IPS-NIHi7 (cell line): Measurements from ENCODE around the gene SND1.

ENCODE experiments used
- DNase-seq: peaks from one replicate; pipeline ENCODE4 v3.0.0; 2012; ENCODE audit warnings: mixed read lengths; ENCODE audit errors: extremely low spot score

SND1 gene

DNA sequence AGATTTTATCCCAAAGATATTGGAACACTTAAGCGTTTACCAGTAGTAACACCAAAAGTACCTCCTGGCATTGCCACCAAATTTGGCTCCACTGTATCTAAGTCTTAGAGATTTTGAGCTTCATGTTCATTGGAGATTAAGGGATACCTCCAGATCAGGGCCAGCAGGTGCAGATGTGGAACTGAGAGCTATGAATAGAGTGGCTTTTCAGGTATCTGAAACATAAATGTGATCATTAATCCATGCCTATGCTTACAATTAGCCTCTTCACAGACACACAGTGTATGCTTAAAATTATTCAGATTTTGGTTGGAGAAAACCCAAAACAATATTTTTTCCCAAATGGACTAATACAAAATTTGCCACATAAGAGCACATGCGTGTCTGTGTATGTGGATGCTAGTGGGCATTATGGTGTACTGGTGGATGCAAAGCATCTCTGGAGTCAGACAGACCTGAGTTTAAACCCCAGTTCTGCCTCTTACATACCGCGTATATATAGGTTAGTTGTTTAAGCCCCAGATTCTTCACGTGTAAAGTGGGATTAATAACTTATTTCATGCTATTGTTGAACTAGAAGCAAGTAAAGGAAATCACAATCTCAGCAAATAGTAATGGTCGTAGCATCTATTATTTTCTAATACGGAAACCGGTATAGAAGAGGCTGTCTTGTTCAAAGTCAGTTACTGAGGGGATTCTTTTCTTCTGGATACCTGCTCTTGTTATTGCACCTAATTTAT lies 386.1 kb downstream of the SND1 start:
- DNase-seq = no peak

DNA sequence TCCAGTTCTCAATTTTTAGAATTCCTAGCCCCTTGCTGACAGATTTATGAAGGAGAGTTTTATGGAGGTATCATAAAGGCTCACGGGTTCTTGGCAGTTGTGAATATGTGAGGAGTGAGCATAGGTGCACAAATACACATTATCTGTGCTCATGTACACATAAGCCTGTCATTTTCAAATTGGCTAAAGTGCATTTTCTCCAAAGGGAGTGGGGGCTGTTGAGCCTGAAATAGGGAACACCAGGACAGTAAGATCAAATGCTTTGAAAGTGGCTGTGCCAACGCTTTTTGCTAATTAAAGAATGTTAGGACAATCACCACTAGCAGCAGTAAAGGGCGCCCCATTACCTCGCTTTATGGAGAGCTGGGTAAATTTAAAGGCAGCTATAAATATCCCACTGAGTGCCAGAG lies 387.6 kb downstream of the SND1 start:
- DNase-seq = no peak

DNA sequence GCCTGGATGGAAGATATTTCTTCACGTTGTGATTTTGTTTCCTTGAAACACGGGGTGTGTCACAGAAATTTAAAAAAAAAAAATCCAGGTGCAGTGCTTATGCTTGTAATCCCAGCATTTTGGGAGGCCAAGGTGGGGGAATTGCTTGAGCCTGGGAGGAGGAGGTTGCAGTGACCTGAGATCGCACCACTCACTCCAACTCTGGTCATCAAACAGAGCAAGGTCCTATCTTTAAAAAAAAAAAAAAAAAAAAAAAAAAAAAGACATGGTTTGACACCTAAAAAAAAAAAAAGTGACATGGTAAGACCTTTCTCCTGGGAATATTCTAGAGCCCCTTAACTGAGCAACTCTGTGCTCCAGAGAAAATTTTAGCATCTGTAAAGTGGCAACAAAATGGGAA lies 388.2 kb downstream of the SND1 start:
- DNase-seq = no peak

DNA sequence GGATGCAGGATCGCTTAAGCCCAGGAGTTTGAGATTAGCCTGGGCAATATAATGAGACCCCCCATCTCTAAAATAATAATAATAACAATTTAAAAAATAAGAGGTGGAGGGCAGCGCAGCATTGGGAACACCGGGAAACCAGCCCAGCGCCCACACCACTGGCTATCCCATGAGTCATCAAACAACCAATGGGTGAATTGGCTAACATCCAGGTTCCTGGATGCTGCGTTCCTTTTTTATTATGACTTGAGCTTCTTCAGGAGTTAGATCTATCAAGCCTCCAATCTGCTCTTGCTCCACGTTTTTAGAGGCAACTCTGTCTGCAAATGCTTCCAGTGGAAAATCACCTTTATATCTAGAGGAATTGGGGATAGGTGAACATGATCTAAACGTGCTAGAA lies 389.2 kb downstream of the SND1 start:
- DNase-seq = no peak

DNA sequence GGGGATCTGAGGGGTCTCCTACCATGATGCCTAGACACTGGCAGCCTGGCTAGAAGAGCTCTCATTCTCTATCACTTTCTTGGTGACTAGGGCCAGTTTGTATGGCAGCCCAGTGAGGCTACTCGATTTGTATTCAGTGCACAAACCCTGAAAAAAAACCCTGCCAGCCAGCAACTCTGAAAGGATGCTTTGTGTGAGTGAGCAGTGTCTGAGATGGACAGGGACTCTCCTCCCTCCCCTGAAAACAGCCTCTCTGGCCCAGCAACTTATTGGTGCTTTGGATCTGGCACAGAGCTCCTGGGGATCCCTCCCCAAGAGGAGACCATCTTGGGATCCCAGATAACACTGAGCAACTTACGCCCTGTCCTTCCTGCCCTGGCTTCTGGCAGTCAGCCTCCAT lies 390.0 kb downstream of the SND1 start:
- DNase-seq = no peak

DNA sequence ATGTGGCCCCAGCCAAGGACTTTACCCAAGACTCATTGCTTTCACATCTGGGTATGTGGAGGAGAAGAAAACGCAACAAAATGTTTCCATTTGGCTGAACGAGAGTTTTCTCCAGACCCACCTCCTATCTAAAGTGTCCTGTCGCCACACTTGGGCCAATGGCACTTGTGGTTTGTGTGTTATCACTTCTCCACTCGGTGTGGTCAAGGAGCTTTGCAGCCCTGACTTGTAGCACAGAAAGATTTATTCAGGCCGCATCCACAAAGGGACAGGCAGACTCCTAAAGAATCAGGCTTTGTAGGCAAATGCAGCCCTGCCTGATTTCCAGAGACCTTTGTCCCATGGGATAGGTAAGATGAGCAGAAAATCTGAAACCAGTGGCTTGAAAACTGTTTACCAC lies 392.1 kb downstream of the SND1 start:
- DNase-seq = no peak

DNA sequence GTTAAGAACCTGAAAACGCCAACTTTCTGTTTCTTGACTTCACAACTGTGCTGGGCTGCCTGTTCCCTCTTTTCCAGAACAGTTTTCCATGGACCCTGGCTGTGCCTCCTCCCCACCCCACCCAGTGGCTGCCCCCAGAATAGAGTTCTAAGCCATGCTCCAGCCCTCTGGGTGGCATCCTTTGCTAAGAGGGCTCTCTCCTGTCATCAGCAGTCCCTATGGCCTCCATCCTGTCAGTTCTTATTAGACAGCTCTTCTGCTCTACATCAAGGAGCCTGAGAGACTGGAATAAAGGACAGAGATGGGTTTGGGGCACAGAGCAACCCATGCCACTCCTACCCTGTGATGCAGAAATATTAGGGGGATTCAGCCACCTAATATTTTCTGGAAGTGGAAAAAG lies 393.2 kb downstream of the SND1 start:
- no peak for DNase-seq

DNA sequence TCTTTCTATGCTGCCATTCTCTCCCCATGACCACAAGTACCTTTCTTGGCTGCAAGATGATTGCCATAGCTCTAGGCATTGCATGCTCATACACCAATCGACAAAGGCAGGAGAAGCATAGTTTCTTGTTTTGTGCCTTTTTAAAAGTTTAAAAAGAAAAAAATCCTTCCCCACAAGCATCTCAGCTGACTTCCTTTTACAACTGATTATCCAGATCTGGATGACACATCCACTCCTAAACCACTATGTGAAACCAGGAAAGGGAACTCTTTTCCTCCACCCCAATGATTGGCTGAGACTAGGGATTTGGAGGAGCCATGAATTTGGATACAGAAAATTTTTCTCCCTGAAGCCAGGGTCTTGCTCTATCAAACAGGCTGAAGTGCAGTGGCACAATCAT lies 393.8 kb downstream of the SND1 start:
- no peak for DNase-seq

DNA sequence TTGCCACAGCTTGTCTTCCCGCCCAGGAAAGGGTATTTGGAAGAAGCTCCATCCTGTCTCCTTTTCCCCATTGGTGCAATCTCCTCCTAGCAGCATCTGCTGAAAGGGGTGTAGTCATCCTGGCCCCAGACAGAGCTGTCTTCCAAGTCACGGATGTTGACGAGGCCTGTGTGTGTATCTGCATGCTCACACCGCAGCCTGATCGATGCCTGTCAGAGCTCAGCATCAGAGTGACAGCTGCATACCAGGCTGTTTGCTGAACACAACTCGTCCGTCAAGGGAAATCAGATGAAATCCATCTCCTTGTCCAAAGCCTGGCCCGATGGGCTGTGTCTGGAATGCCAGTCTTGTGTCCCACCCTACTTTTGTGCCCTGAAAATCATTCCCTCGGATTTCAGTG lies 400.4 kb downstream of the SND1 start:
- no peak for DNase-seq

DNA sequence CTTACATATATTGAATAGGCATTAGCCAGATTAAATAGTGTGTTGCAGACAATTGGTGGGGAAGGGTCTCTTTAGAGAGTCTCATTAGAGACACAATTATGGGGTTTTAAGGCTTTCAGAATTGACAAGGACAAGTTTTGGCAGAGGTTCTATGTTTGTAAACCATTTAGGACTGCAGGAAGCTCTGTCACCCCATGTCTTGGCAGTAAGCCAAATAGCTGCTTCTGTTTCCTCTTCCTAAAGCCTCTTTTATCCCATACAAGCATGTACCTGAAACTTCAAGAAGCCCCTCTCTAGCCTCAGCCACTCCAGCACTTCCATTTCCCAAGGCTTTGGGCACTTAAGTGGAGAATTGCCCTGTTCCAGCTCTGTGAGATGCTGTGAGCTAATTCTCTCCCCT lies 401.0 kb downstream of the SND1 start:
- no peak for DNase-seq

DNA sequence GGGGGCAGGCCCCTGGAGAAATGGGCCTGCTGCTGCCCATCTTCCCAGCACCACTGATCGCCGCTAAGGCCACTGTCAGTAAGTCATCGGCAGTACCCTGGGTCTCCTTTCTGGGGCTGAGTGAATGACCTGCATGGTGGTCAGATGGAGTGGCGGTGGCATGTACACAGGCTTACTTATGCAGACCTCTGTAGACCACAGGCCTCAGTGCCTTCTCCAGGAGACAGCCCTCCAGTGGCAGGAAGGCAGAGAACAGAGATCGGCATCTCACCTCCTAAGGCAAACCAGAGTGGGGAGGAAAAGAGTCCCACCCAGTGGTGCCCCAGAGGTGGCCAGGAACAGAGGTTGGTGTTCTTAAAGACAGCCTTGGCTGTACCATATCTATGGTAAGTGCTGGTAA lies 402.0 kb downstream of the SND1 start:
- no peak for DNase-seq

DNA sequence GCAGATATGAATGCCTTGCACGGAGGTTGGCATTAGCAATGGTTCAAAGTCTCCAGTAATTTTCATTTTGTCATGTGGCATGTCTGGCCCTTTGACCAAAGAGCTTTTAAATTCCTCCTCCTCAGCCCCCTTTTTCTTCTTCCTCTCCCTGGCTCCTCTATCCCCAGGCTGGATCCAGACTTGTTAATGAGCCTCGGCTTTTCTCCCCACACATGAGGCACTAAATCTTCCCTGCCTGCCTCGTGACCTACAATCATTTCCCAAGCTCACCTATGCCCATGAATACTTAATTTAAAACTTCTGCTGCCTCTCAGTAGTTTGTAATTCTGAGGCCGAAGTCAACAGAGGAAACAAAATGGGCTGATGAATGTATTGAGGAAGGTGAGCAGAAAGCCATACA lies 402.5 kb downstream of the SND1 start:
- DNase-seq = no peak

DNA sequence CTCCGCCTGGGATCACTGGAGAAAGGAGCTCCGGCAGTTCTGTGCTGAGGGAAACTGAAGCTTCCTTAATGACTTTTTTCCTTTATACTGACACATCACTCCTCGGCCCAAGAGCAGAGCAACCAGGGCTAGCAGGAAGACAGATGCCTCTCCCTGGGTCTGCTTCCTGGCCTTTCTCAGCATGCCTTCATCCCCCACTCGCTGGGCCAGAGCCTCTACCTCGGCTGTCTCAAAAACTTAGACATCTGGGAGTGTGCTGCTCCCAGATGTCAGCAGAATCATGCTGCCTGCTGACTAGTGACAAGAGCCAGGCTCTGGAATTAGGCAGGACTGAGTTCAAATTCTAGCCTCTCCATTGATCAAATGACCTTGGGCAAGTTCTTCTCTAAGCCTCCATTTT lies 403.6 kb downstream of the SND1 start:
- no peak for DNase-seq

DNA sequence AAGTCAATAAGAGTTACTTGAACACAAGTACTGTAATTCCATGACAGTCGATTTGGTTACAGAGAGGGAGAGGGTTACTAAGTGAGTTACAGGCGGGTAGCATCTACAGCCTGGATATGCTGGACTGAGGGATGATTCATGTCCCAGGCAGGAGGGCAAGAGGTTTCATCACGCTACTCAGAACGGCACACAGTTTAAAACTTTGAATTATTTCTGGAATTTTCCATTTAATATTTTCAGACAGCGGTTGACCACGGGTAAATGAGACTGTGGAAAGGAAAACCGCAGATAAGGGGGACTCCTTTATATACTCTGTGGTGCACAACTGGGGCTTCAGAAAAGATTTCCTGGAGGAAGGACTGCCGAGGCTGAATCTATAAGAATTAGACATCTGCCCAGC lies 404.9 kb downstream of the SND1 start:
- no peak for DNase-seq

DNA sequence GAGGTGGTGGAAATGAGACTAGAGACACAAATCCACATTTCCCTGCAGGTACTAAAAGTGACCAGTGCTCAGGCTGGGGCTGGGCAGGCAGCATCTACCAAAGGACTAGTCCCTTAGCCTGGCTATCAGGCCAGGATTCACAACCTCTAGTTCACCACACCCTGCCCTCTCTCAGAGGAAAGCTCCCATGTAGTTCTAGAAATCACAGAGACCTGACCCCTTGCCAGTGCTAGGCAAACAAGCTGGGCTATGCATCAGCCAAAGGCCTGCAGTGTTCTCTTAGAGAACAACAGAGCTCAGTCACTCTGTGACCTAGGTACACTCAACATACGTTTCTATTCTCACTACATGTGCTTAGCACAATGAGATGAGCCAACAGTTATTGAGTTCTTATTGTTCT lies 405.9 kb downstream of the SND1 start:
- no peak for DNase-seq

DNA sequence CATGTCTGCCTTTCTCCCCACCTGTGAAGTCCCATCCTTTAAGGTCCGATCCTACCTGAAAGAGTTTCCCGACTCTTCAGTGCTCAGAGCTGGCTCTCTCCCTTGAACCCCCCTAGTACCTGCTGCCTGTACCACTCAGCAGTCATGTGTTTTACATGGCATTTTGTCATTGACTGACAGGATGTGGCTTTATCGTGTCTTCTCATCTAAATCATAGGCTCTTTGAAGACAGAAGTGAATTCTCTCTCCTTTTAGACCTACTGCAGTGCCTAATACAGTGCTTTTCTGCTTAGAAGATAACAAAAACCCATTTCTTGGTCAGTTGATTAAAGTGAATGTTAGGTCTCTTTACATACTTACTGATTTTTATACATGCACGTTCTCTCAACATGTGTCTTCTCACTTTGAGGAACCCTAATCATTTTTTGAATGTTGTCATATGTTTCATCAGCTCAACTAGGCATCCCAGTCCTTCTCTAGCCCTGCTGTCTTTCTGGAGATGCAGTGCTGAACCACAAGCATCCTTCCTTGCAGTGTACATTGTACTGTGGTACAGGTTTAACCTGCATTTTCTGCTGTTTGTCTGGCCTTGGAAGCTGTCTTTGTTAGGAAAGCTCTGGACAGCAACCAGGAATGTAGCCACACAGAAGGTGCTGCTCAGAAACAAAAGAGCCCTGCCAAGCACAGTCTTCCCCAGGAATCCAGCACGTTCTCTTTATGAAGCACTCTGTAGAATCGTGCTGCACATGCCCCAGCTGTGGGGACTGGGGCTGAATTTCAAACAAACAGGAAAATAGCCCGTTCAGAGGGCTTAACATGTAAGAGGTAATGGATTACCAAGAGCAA lies 407.4 kb downstream of the SND1 start:
- DNase-seq = no peak

DNA sequence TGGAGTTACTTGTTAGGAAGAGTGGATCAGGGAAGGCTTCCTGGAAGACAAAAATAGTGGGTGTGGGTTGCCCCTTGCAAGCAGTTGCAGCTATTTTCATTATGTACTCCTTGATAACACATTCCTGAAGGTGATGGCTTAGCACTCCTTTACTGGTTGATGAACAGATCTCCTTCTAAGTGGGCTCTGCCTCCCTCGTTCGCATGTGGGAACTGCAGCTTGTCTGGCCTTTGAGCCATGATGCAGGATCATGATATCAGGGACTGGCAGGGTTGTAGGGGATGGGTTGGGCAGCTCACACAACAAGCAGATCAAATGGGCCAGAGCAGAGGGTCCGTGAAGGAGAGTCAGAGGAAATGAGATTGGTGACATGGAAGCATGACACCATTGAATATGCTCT lies 408.0 kb downstream of the SND1 start:
- DNase-seq = no peak

DNA sequence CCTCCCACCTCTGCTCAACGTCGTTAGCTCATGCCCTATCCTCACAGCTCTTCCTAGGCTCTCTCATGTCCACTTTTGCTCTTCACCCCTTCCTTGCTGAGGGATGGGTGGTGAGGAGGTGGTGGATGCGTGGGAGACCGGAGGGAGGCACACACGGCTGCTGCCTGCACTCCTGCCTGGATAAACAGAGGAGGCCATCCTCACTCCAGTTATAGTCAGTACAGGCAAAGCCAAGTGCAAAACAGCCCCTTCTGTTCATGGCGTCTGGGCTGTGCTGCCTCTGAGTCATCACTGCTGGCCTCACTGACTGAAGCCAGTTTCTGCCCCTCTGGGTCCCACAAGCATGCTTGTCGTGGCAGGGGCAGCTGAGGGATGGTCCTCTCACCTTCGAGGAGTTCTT lies 411.1 kb downstream of the SND1 start:
- DNase-seq = no peak

DNA sequence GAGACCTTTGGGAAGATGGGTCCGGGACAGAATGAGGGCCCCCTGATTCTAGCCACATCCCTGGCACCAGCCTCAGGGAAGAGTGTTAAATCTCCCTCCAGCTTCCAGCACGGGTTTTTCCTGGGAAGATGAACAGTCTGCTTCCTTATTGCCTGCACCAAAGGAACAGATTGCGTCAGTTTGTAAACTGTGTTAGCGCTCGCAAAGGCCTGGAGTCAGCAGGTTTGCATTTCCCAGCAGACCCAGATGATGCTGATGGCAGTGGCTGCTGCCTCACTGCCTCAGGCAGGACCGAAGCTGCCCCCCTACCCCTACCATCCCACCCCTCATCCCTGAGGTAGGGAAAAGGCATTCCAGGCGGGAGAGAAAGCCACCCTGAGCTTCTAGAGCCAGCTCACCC lies 413.9 kb downstream of the SND1 start:
- DNase-seq = no peak

DNA sequence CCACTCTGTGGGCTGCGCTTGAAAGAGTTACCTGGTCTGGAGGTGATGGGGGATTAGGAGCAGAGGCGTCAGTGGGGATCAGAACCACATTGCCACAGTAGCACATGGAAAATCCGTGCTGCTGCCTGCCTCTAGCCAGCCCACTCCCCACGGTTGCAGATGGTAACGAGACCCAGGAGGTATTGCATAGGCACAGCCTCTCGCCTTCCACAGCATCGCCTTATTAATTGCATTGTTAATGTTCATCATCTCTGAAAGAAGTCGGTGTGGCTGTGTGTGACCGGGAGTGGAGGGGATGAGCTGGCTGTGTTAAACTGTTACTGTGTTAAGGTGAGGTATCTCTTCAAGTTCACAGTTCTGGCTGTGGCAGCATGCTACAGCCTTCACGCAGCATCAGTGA lies 414.4 kb downstream of the SND1 start:
- no peak for DNase-seq

DNA sequence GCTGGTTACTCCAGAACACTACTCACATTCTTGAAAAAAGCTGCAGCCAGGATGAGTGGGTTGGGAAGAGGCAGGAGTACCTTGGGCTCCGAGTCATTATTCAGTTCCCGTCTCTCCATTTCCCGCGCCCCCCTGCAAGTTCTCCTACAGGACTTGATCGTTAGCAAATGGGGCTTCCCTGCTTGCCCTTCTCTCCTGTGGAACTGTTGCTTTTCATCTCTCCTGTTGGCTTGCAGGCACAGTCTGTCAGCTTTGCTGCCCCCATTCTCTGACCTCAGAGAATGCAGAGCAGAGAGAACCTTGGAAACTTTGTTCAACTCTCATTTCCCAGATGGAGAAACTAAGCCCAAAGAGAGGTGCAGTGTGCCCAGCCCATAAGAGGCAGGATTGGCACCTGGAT lies 414.9 kb downstream of the SND1 start:
- no peak for DNase-seq

DNA sequence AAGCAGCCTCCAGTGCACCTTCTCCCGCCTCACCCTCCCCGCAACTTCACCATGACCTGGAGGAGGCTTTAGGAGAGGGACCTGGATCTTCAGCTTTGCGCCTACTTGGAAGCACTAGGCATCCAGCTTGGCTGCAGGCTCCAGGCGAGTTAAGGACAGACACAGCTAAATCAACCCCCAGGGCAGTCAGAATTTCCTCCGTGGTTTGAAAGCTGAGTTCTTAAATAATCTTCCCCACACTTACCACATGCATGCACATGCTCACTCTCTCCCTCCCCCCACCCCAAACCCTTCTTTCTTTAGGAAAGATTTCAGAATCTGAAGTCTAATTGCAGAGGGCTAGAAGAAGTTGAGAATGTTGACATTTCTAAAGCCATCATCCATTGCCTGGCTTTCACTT lies 416.0 kb downstream of the SND1 start:
- no peak for DNase-seq

DNA sequence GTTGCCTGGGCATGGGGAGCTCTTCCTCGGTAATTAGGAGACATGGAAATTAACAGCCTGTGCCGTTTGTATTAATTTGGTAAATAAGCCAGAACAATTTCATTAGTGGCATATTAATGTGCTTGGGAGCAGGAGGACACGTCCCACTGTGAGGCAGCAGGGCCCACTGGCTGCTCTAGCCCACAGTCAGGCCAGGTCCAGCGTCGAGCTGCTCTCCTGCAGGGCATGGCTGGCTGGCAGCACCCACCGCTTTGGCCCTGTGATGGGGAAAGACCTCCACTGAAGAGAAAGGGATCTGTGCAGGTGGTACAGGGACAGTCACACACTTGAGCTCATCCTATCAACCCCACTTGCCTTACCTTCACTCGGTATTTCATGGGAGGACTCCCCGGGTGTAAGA lies 416.8 kb downstream of the SND1 start:
- DNase-seq = no peak
